Measurements from ENCODE around the gene BMERB1. TPM values are rescaled to one million over a fixed set of nuclear protein-coding genes. Genes with fewer than 3 reads are reported as not detected.

The BMERB1 gene
- total RNA-seq, 1 donor from 2014 or later, result 65.9 TPM

GRCh38 chr16:15521758-15522509 lies 87.5 kb downstream of the BMERB1 start:
- H3K36me3 Mint-ChIP-seq (ENCODE audit: unreplicated experiment), result peaks cover 11% of the 10 kb centered on the region
- no peak overlapping the region for H3K4me3 Mint-ChIP-seq (ENCODE audit: unreplicated experiment)
- H3K27me3 Mint-ChIP-seq (ENCODE audit: unreplicated experiment), result peaks cover 4% of the 10 kb centered on the region

GRCh38 chr16:15523092-15523541 lies 88.7 kb downstream of the BMERB1 start:
- H3K9me3 Mint-ChIP-seq (ENCODE audit: unreplicated experiment), result peaks cover 2% of the 10 kb centered on the region
- H3K27me3 Mint-ChIP-seq (ENCODE audit: unreplicated experiment), result peaks cover 1% of the 10 kb centered on the region
- peaks cover 7% of the 10 kb centered on the region for H3K4me1 Mint-ChIP-seq (ENCODE audit: low read depth, unreplicated experiment)
- no peak overlapping the region for H3K27ac Mint-ChIP-seq (ENCODE audit: unreplicated experiment)
- no peak for TF ChIP-seq CTCF (IDR thresholded peaks at IDR 0.05; ENCODE audit: partially characterized antibody, unreplicated experiment)
- no peak for DNase-seq
- H3K4me3 Mint-ChIP-seq (ENCODE audit: unreplicated experiment), result no peak overlapping the region
- H3K36me3 Mint-ChIP-seq (ENCODE audit: unreplicated experiment), result peaks cover 11% of the 10 kb centered on the region

More at GRCh38 chr16:15521758-15522509, 87.5 kb downstream of the BMERB1 start:
- TF ChIP-seq CTCF (IDR thresholded peaks at IDR 0.05; ENCODE audit: partially characterized antibody, unreplicated experiment), result no peak
- no peak overlapping the region for H3K27ac Mint-ChIP-seq (ENCODE audit: unreplicated experiment)
- DNase-seq, result no peak
- peaks cover 7% of the 10 kb centered on the region for H3K4me1 Mint-ChIP-seq (ENCODE audit: low read depth, unreplicated experiment)
- peaks cover 2% of the 10 kb centered on the region for H3K9me3 Mint-ChIP-seq (ENCODE audit: unreplicated experiment)

- Mint-ChIP-seq H3K4me1 (ENCODE audit: low read depth, unreplicated experiment) (peaks cover 7% of the 10 kb centered on the region), H3K36me3 (ENCODE audit: unreplicated experiment) (peaks cover 11% of the 10 kb centered on the region), H3K9me3 (ENCODE audit: unreplicated experiment) (peaks cover 2% of the 10 kb centered on the region), H3K27me3 (ENCODE audit: unreplicated experiment) (peaks cover 1% of the 10 kb centered on the region), H3K27ac (ENCODE audit: unreplicated experiment) (no peak overlapping the region), H3K4me3 (ENCODE audit: unreplicated experiment) (no peak overlapping the region)
- no peak for DNase-seq
- no peak for TF ChIP-seq CTCF (IDR thresholded peaks at IDR 0.05; ENCODE audit: partially characterized antibody, unreplicated experiment)
These were observed 89.6 kb downstream of the BMERB1 start for GRCh38 chr16:15523939-15524338.

- H3K4me1 Mint-ChIP-seq (ENCODE audit: low read depth, unreplicated experiment), result peaks cover 7% of the 10 kb centered on the region
- H3K9me3 Mint-ChIP-seq (ENCODE audit: unreplicated experiment), result peaks cover 2% of the 10 kb centered on the region
- DNase-seq, result no peak
- TF ChIP-seq CTCF (IDR thresholded peaks at IDR 0.05; ENCODE audit: partially characterized antibody, unreplicated experiment), result no peak
- H3K4me3 Mint-ChIP-seq (ENCODE audit: unreplicated experiment), result no peak overlapping the region
- no peak overlapping the region for H3K27ac Mint-ChIP-seq (ENCODE audit: unreplicated experiment)
- peaks cover 11% of the 10 kb centered on the region for H3K36me3 Mint-ChIP-seq (ENCODE audit: unreplicated experiment)
- H3K27me3 Mint-ChIP-seq (ENCODE audit: unreplicated experiment), result peaks cover 1% of the 10 kb centered on the region
These were observed 90.6 kb downstream of the BMERB1 start for GRCh38 chr16:15524966-15525365.

- no peak for TF ChIP-seq CTCF (IDR thresholded peaks at IDR 0.05; ENCODE audit: partially characterized antibody, unreplicated experiment)
- peaks cover 7% of the 10 kb centered on the region for H3K4me1 Mint-ChIP-seq (ENCODE audit: low read depth, unreplicated experiment)
- H3K36me3 Mint-ChIP-seq (ENCODE audit: unreplicated experiment), result peaks cover 11% of the 10 kb centered on the region
- no peak overlapping the region for H3K27ac Mint-ChIP-seq (ENCODE audit: unreplicated experiment)
- no peak overlapping the region for H3K4me3 Mint-ChIP-seq (ENCODE audit: unreplicated experiment)
- DNase-seq, result no peak
- H3K27me3 Mint-ChIP-seq (ENCODE audit: unreplicated experiment), result peaks cover 1% of the 10 kb centered on the region
- peaks cover 2% of the 10 kb centered on the region for H3K9me3 Mint-ChIP-seq (ENCODE audit: unreplicated experiment)
These were observed 91.7 kb downstream of the BMERB1 start for GRCh38 chr16:15526097-15526496.

Measured in glutamatergic neuron (in vitro differentiated cells).